RPMI7951 (cell line): ENCODE results near the gene SFXN3. TPM values are rescaled to one million over a fixed set of nuclear protein-coding genes. Genes with fewer than 3 reads are reported as not detected.
A peak's percentile ranks its signal among the peaks of the same experiment; 100 is the strongest.

Experiments
- DNase-seq: peaks from one replicate; pipeline ENCODE4 v3.0.0-alpha.2; 2012; ENCODE audit warnings: low read depth
- total RNA-seq: library from RNA; depleted of rRNA; stranded (reverse); fragments of >200 nt; shearing (Covaris generic); gene quantifications from 2 replicates; pipeline ENCODE4 v1.2.3, GENCODE V29; 2014; rRNA removed

SFXN3 gene
- 115 and 125 TPM in 2 replicates for total RNA-seq

- DNase-seq, result peak; percentile 91
Measured at GRCh38 chr10:101031128-101031795, at the start of gene SFXN3, which contains the start of gene PDZD7. SFXN3 (plus strand) TSS chr10:101031234; CDS start chr10:101034695, 3,461 bp downstream. PDZD7 (minus strand) TSS chr10:101031129; CDS start chr10:101030219, 910 bp downstream.

GRCh38 chr10:100982916-100983830 lies 47.9 kb upstream of the SFXN3 start:
- DNase-seq, result no peak

GRCh38 chr10:100983868-100984671 lies 47.0 kb upstream of the SFXN3 start:
- no peak for DNase-seq

- no peak for DNase-seq
Measured at GRCh38 chr10:100984672-100985177, 46.3 kb upstream of the SFXN3 start.

GRCh38 chr10:100985336-100985735 lies 45.7 kb upstream of the SFXN3 start:
- no peak for DNase-seq

- DNase-seq, result no peak
Measured at GRCh38 chr10:100986623-100986951, 44.4 kb upstream of the SFXN3 start.

- DNase-seq, result peak; percentile 69
Measured at GRCh38 chr10:100986952-100987684, 43.9 kb upstream of the SFXN3 start, which contains the start of the genes MRPL43 and TWNK. MRPL43 (minus strand) TSS chr10:100987497; CDS start chr10:100987443, 54 bp downstream. TWNK (plus strand) TSS chr10:100987543; CDS start chr10:100988211, 668 bp downstream.

- DNase-seq, result no peak
Measured at GRCh38 chr10:100987685-100988049, 43.4 kb upstream of the SFXN3 start.

- no peak for DNase-seq
Measured at GRCh38 chr10:100988166-100988565, 42.9 kb upstream of the SFXN3 start.

- no peak for DNase-seq
Measured at GRCh38 chr10:100989088-100989487, 41.9 kb upstream of the SFXN3 start.

- DNase-seq, result peak; percentile 42
Measured at GRCh38 chr10:100993986-100994708, 36.9 kb upstream of the SFXN3 start.

- DNase-seq, result no peak
Measured at GRCh38 chr10:100995181-100995580, 35.9 kb upstream of the SFXN3 start.

- DNase-seq, result no peak
Measured at GRCh38 chr10:100996678-100997359, 34.2 kb upstream of the SFXN3 start.

- DNase-seq, result peak; percentile 67
Measured at GRCh38 chr10:100997360-100998182, 33.5 kb upstream of the SFXN3 start.

- DNase-seq, result peak; percentile 82
Measured at GRCh38 chr10:100998183-100998990, 32.6 kb upstream of the SFXN3 start.

- DNase-seq, result peak; percentile 68
Measured at GRCh38 chr10:100998991-100999741, 31.9 kb upstream of the SFXN3 start.

GRCh38 chr10:100999742-101000126 lies 31.3 kb upstream of the SFXN3 start, which contains the start of gene LZTS2:
LZTS2 (plus strand) TSS chr10:100999808; CDS start chr10:101002539, 2,731 bp downstream.
- no peak for DNase-seq
